H1 (cell line): ENCODE data around the gene ZNF155. TPM values are rescaled to one million over a fixed set of nuclear protein-coding genes. Genes with fewer than 3 reads are reported as not detected.

ENCODE experiments used
- CTCF ChIA-PET: fragments of 300-600 bp; sonication (Branson Sonifier 250); formaldehyde crosslinking; loops from one replicate; lab custom pipeline; 2021; ENCODE audit not compliant: partially characterized antibody; lab: Charles Lee
- POLR2A ChIA-PET: fragments of 300-600 bp; sonication (Branson Sonifier 250); formaldehyde crosslinking; loops from one replicate; lab custom pipeline; 2021; ENCODE audit warnings: inconsistent platforms; ENCODE audit not compliant: partially characterized antibody; lab: Charles Lee
- DNase-seq, 2 experiments: peaks; one replicate each; pipeline versions ENCODE4 v3.0.0 to v3.0.0-alpha.2; 2010 to 2022; ENCODE audit warnings: low spot score in 2 of 2, low read depth in 1 of 2, mixed read lengths in 1 of 2
- FAIRE-seq: peaks from 2 replicates; lab custom pipeline; 2011; peaks lifted over from hg19 to GRCh38; lab: Jason Lieb, UNC
- H2AFZ ChIP-seq: 2 replicates; pipeline ENCODE4 v1.8.1; 2012; ENCODE audit warnings: low read length, inconsistent platforms
- H2AK5ac ChIP-seq: 2 replicates; pipeline ENCODE4 v1.6.1; 2013; ENCODE audit warnings: low read depth, low read length
- H2BK120ac ChIP-seq: replicated peaks from 2 replicates; pipeline ENCODE3; 2013; ENCODE audit warnings: low read depth, low read length, inconsistent platforms
- H2BK12ac ChIP-seq: 2 replicates; pipeline ENCODE4 v1.6.1; 2013; ENCODE audit warnings: low read depth, low read length
- H2BK15ac ChIP-seq: 2 replicates; pipeline ENCODE4 v1.6.1; 2013; ENCODE audit warnings: low read length
- H2BK20ac ChIP-seq: 2 replicates; pipeline ENCODE4 v1.6.1; 2013; ENCODE audit warnings: low read length
- H2BK5ac ChIP-seq: 2 replicates; pipeline ENCODE4 v1.6.1; 2013; ENCODE audit warnings: low read depth, low read length
- H3K14ac ChIP-seq: 2 replicates; pipeline ENCODE4 v1.6.1; 2013; ENCODE audit warnings: inconsistent platforms; ENCODE audit not compliant: insufficient read length
- H3K18ac ChIP-seq: 2 replicates; pipeline ENCODE4 v1.6.1; 2013; ENCODE audit warnings: low read length; ENCODE audit errors: extremely low read depth
- H3K23ac ChIP-seq: 2 replicates; pipeline ENCODE4 v1.6.1; 2013; ENCODE audit warnings: inconsistent platforms; ENCODE audit not compliant: insufficient read length
- H3K23me2 ChIP-seq: 2 replicates; pipeline ENCODE4 v1.6.1; 2013; ENCODE audit warnings: low read depth, low read length
- H3K27ac ChIP-seq: 2 replicates; pipeline ENCODE4 v1.6.1; 2011; ENCODE audit warnings: low read depth, low read length, inconsistent platforms
- H3K27me3 ChIP-seq, 4 experiments: replicated peaks in 1 of 4; 1 replicate in 1 of 4; 2 replicates in 3 of 4; pipeline versions ENCODE4 v1.6.1 to v1.8.1; 2011 to 2013; ENCODE audit warnings: low read length in 3 of 4, mild to moderate bottlenecking in 3 of 4, inconsistent platforms in 2 of 4, mixed read lengths in 2 of 4, moderate library complexity in 1 of 4; ENCODE audit not compliant: control insufficient read depth in 3 of 4, insufficient read depth in 3 of 4; ENCODE audit errors: extremely low read depth in 1 of 4
- H3K36me3 ChIP-seq, 4 experiments: 2 replicates each; pipeline versions ENCODE4 v1.6.1 to v1.8.1; 2011 to 2013; ENCODE audit warnings: mild to moderate bottlenecking in 4 of 4, low read length in 3 of 4, moderate library complexity in 2 of 4, control low read depth in 1 of 4, inconsistent platforms in 1 of 4; ENCODE audit not compliant: insufficient read depth in 4 of 4, control insufficient read depth in 2 of 4
- H3K4ac ChIP-seq: replicated peaks from 2 replicates; pipeline ENCODE3; 2013; ENCODE audit warnings: low read length, low read depth, mixed read lengths, inconsistent platforms; ENCODE audit not compliant: insufficient read length
- H3K4me1 ChIP-seq, 4 experiments: replicated peaks in 1 of 4; 1 replicate in 1 of 4; 2 replicates in 3 of 4; pipeline versions ENCODE4 v1.6.1 to v1.8.1; 2011 to 2013; ENCODE audit warnings: low read length in 3 of 4, inconsistent platforms in 2 of 4, mixed read lengths in 1 of 4; ENCODE audit not compliant: insufficient read depth in 4 of 4, control insufficient read depth in 3 of 4
- H3K4me2 ChIP-seq, 2 experiments: 2 replicates each; pipeline versions ENCODE4 v1.6.1 to v1.8.1; 2011 to 2013; ENCODE audit warnings: low read depth in 2 of 2, low read length in 2 of 2, control low read depth in 1 of 2, inconsistent platforms in 1 of 2, mild to moderate bottlenecking in 1 of 2; ENCODE audit not compliant: insufficient read depth in 1 of 2
- H3K4me3 ChIP-seq, 4 experiments: fragments of 200-600, 300-600 bp in 1 of 4; sonication (generic), shearing (Covaris generic), sonication (Bioruptor Twin) in 1 of 4; 2 replicates each; pipeline versions ENCODE4 v1.5.1 to v1.8.1; 2011 to 2016; ENCODE audit warnings: low read length in 4 of 4, low read depth in 3 of 4, control low read depth in 2 of 4, inconsistent platforms in 2 of 4, mild to moderate bottlenecking in 2 of 4, mixed read lengths in 1 of 4, moderate library complexity in 1 of 4; ENCODE audit not compliant: insufficient read depth in 2 of 4; ENCODE audit errors: extremely low read depth in 1 of 4
- H3K56ac ChIP-seq: replicated peaks from 2 replicates; pipeline ENCODE3; 2013; ENCODE audit warnings: low read depth, mild to moderate bottlenecking, mixed read lengths, low read length, inconsistent platforms; ENCODE audit not compliant: insufficient read length
- H3K79me1 ChIP-seq: 2 replicates; pipeline ENCODE4 v1.6.1; 2013; ENCODE audit warnings: low read depth, low read length, control low read depth
- H3K79me2 ChIP-seq, 2 experiments: 2 replicates each; pipeline versions ENCODE4 v1.6.1 to v1.8.1; 2012 to 2013; ENCODE audit warnings: low read length in 2 of 2, mild to moderate bottlenecking in 2 of 2, inconsistent platforms in 1 of 2; ENCODE audit not compliant: insufficient read depth in 2 of 2, control insufficient read depth in 1 of 2
- H3K9ac ChIP-seq, 4 experiments: replicated peaks in 1 of 4; 1 replicate in 1 of 4; 2 replicates in 3 of 4; pipeline versions ENCODE4 v1.6.1 to v1.8.1; 2011 to 2013; ENCODE audit warnings: low read depth in 3 of 4, low read length in 3 of 4, control low read depth in 2 of 4, mild to moderate bottlenecking in 2 of 4, moderate library complexity in 2 of 4, inconsistent platforms in 1 of 4; ENCODE audit errors: extremely low read depth in 1 of 4
- H3K9me3 ChIP-seq, 2 experiments: 2 replicates each; pipeline versions ENCODE4 v1.6.1 to v1.8.1; 2012 to 2013; ENCODE audit warnings: mild to moderate bottlenecking in 2 of 2, moderate library complexity in 2 of 2, control low read depth in 1 of 2, inconsistent platforms in 1 of 2, low read depth in 1 of 2, low read length in 1 of 2, mixed read lengths in 1 of 2; ENCODE audit not compliant: insufficient read depth in 2 of 2
- H4K20me1 ChIP-seq, 2 experiments: replicated peaks in 1 of 2; 2 replicates each; pipeline versions ENCODE3 to v1.8.1; 2011 to 2013; ENCODE audit warnings: inconsistent platforms in 2 of 2, low read length in 2 of 2, mild to moderate bottlenecking in 1 of 2; ENCODE audit not compliant: insufficient read depth in 2 of 2, control insufficient read depth in 1 of 2
- H4K5ac ChIP-seq: 2 replicates; pipeline ENCODE4 v1.6.1; 2013; ENCODE audit warnings: low read length, low read depth, mixed read lengths, inconsistent platforms; ENCODE audit not compliant: insufficient read length
- H4K8ac ChIP-seq: 2 replicates; pipeline ENCODE4 v1.8.0; 2013; ENCODE audit warnings: mild to moderate bottlenecking, moderate library complexity, low read length, inconsistent platforms; ENCODE audit not compliant: insufficient read depth; ENCODE audit errors: extremely low read depth
- H4K91ac ChIP-seq: replicated peaks from 2 replicates; pipeline ENCODE3; 2013; ENCODE audit warnings: low read length, mixed read lengths, inconsistent platforms; ENCODE audit not compliant: insufficient read length
- ASH2L ChIP-seq: fragments of 200-600, 300-600 bp; sonication (generic); IDR thresholded peaks from one replicate; pipeline ENCODE4 v1.7.1; 2017; ENCODE audit warnings: low read length
- CBX5 ChIP-seq: fragments of 300-800, 300-1000 bp; sonication (generic); IDR thresholded peaks from 2 replicates; pipeline ENCODE4 v1.7.1; 2016; ENCODE audit warnings: antibody characterized with exemption, low read length, low read depth
- CTBP2 ChIP-seq: IDR thresholded peaks from 2 replicates; pipeline ENCODE4 v1.7.0; 2011; ENCODE audit warnings: borderline replicate concordance, mild to moderate bottlenecking, moderate library complexity, mixed read lengths, low read length; ENCODE audit not compliant: insufficient read depth, insufficient read length
- FOSL1 ChIP-seq: IDR thresholded peaks from 2 replicates; pipeline ENCODE4 v1.6.1; 2011; ENCODE audit warnings: mild to moderate bottlenecking, low read depth, low read length, moderate library complexity; ENCODE audit not compliant: insufficient read depth
- JUN ChIP-seq: IDR thresholded peaks from 2 replicates; pipeline ENCODE4 v1.6.1; 2011; ENCODE audit warnings: low read depth, mild to moderate bottlenecking, improper control_type of control experiment, low read length
- RBBP5 ChIP-seq: IDR thresholded peaks from 2 replicates; pipeline ENCODE4 v1.7.1; 2012; ENCODE audit warnings: low read depth, mild to moderate bottlenecking, inconsistent platforms, low read length, moderate library complexity, borderline replicate concordance
- RNF2 ChIP-seq: fragments of 200-900, 300-1000 bp; sonication (generic); IDR thresholded peaks from 2 replicates; pipeline ENCODE4 v1.7.1; 2016; ENCODE audit warnings: borderline replicate concordance, low read depth, mild to moderate bottlenecking, antibody characterized with exemption, low read length; ENCODE audit not compliant: poor library complexity, severe bottlenecking; ENCODE audit errors: missing control alignments
- SIN3A ChIP-seq, 2 experiments: IDR thresholded peaks in 1 of 2; conservative IDR thresholded peaks in 1 of 2; 2 replicates each; pipeline ENCODE4 v1.6.1; 2011 to 2012; ENCODE audit warnings: low read length in 2 of 2, improper control_type of control experiment in 1 of 2, low read depth in 1 of 2, mild to moderate bottlenecking in 1 of 2
- SRF ChIP-seq: IDR thresholded peaks from 2 replicates; pipeline ENCODE4 v1.6.1; 2011; ENCODE audit warnings: mild to moderate bottlenecking, low read depth, low read length, moderate library complexity
- TAF1 ChIP-seq: IDR thresholded peaks from 2 replicates; pipeline ENCODE4 v1.6.1; 2011; ENCODE audit warnings: mild to moderate bottlenecking, low read depth, low read length
- TCF12 ChIP-seq: IDR thresholded peaks from 2 replicates; pipeline ENCODE4 v1.6.1; 2011; ENCODE audit warnings: low read depth, mild to moderate bottlenecking, low read length
- WGBS, 2 experiments: shearing (Covaris generic) in 1 of 2; methylation state at CpG; one replicate each; pipeline versions ENCODE4 v1.1.6 to v1.1.7; 2013 to 2015; ENCODE audit warnings: low lambda C conversion rate in 2 of 2, mixed read lengths in 2 of 2, inconsistent platforms in 1 of 2, low coverage in 1 of 2, missing lambda C conversion rate in 1 of 2; ENCODE audit not compliant: insufficient replicate concordance in 2 of 2, insufficient coverage in 1 of 2, insufficient read length in 1 of 2; ENCODE audit errors: extremely low coverage in 1 of 2, missing lambda C conversion rate in 1 of 2; 5-methylcytosine and 5-hydroxymethylcytosine counted together
- polyA plus RNA-seq, 7 experiments: library from polyadenylated mRNA; depleted of rRNA in 3 of 7; stranded (reverse) in 5 of 7; unstranded in 2 of 7; fragments of >200 nt in 5 of 7; fragments of 200-250 nt in 2 of 7; gene quantifications; 1 replicate in 5 of 7; 2 replicates in 1 of 7; 4 replicates in 1 of 7; pipeline versions ENCODE4 v1.2.1 to v1.2.3, GENCODE V29; 2011 to 2013; ENCODE audit warnings: missing spikeins in 2 of 7, mixed read lengths in 2 of 7
- total RNA-seq: library from RNA; stranded (reverse); fragmentation: NEBNext Ultra II Directional; extraction: Animal tissue kit (Norgen Biotek cat#: 25700); gene quantifications from 2 replicates; pipeline ENCODE4 v1.2.1, GENCODE V29; 2021

ZNF155 gene
- total and polyA plus RNA-seq, 2 of the 8 experiments (the other 6 are each of a cell fraction or from before 2014, with no cell fraction given): 3.1 to 9.0 TPM

DNA sequence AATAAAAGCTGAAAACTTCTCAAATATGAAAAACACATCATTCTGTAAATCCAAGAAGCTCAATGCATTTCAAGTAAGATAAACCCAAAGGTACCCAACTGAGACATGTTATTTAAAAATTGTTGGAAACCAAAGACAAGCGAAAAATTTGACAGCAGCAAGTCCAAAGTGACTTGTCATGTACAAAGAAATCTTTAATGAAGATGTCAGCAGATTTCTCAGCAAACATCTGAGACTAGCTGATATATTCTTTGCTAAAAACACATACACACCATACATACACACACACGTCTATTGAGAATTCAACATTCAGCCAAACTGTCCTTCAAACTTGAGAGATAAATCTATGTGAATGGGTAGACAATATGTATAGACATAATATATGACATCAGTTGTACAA is 35.5 kb downstream of the ZNF155 start:
- peaks cover 0 to 2% (median 0%) of the 10 kb centered on the region in 4 experiments; a peak in 1 of 7 replicates for H3K27me3 ChIP-seq
- no peak overlapping the region for H3K27ac ChIP-seq
- H2BK15ac ChIP-seq: no peak overlapping the region
- peaks cover 3 to 28% of the 10 kb centered on the region in 2 experiments; a peak in 3 of 4 replicates for H3K9me3 ChIP-seq
- no peaks in the 10 kb centered on the region for H4K20me1 ChIP-seq
- H3K14ac ChIP-seq: no peak overlapping the region
- no peak overlapping the region for H3K23ac ChIP-seq
- H4K91ac ChIP-seq: no peak overlapping the region
- 59% methylated on average over 2 of the region's 2 CpGs; no CpG with 5 or more reads in 1 of the 2 experiments for WGBS, 2 experiments
- TF ChIP-seq RNF2: no peak
- no peak for TF ChIP-seq CTBP2
- no peak for TF ChIP-seq SIN3A (conservative IDR thresholded peaks at IDR 0.05 in 1 of 2, IDR thresholded peaks at IDR 0.05 in 1 of 2; ENCODE audit: low read depth in 1 of 2, low read length in 2 of 2)
- no peak for TF ChIP-seq JUN
- TF ChIP-seq CBX5: no peak
- no peak for TF ChIP-seq RBBP5
- TF ChIP-seq FOSL1: no peak
- no peak for TF ChIP-seq TCF12
- no peak for TF ChIP-seq SRF
- TF ChIP-seq ASH2L: no peak
- TF ChIP-seq TAF1: no peak
- no peak overlapping the region for H3K56ac ChIP-seq
- H4K8ac ChIP-seq: no peak overlapping the region
- no peak overlapping the region for H2AK5ac ChIP-seq
- H2BK20ac ChIP-seq: no peak overlapping the region
- no peak overlapping the region for H3K9ac ChIP-seq
- H2BK120ac ChIP-seq: no peak overlapping the region
- no peaks in the 10 kb centered on the region for H3K79me2 ChIP-seq
- H2BK5ac ChIP-seq: no peak overlapping the region
- ChIA-PET POLR2A (interaction anchor here (1.0 kb wide), 1 partner anchor 25 kb away, joined by 5 read pairs; no protein-coding TSS in a partner anchor), CTCF (no interaction called here)
- no peak overlapping the region for H2BK12ac ChIP-seq
- no peak overlapping the region for H3K4me2 ChIP-seq
- H2AFZ ChIP-seq: no peak overlapping the region
- H3K4ac ChIP-seq: no peak overlapping the region
- no peaks in the 10 kb centered on the region for H3K79me1 ChIP-seq
- no peaks in the 10 kb centered on the region for H3K36me3 ChIP-seq
- no peaks in the 10 kb centered on the region for H3K23me2 ChIP-seq
- DNase-seq (no peak), FAIRE-seq (no peak)
- H3K4me1 ChIP-seq: no peaks in the 10 kb centered on the region
- H4K5ac ChIP-seq: no peak overlapping the region
- H3K4me3 ChIP-seq: no peak overlapping the region
- no peak overlapping the region for H3K18ac ChIP-seq
